Keratinocyte (primary cell): Measurements from ENCODE around the gene CDKN2D.
"Not testable (repeated sequence)": the region's sequence is repeated elsewhere in the genome, so short reads cannot be mapped to it uniquely, and the experiment has no call there.

Experiments used
- EZH2 ChIP-seq: IDR thresholded peaks from one replicate; pipeline ENCODE4 v1.6.1; 2012; ENCODE audit warnings: inconsistent platforms, mild to moderate bottlenecking, low read length, moderate library complexity
- TF ChIP-seq, protein P1 (sequence below), 3 experiments: IDR thresholded peaks in 1 of 3; conservative IDR thresholded peaks in 1 of 3; optimal IDR thresholded peaks in 1 of 3; 2 replicates in 2 of 3; 3 replicates in 1 of 3; pipeline versions ENCODE3 to v1.5.1; 2011; ENCODE audit warnings: low read length in 3 of 3, mild to moderate bottlenecking in 3 of 3, moderate library complexity in 2 of 3, control low read depth in 1 of 3, inconsistent platforms in 1 of 3; ENCODE audit not compliant: insufficient read depth in 2 of 3; ENCODE audit errors: extremely low read depth in 1 of 3

DNA sequence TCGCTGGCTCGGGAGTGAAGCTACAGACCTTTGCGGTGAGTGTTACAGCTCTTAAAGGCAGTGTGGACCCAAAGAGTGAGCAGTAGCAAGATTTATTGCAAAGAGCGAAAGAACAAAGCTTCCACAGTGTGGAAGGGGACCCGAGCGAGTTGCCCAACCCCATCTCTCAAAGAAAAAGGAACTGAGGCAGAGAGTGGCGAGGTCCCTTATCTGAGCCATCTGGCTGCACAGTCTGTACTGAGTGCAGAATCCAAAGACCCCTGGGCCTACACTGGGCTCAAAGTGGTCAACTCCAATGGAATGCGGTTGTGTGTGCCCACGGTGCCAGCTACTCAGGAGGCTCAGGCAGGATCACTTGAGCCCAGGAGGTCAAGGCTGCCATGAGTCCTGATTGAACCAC, 29.8 kb downstream of the CDKN2D start:
- TF ChIP-seq, protein P1, sequence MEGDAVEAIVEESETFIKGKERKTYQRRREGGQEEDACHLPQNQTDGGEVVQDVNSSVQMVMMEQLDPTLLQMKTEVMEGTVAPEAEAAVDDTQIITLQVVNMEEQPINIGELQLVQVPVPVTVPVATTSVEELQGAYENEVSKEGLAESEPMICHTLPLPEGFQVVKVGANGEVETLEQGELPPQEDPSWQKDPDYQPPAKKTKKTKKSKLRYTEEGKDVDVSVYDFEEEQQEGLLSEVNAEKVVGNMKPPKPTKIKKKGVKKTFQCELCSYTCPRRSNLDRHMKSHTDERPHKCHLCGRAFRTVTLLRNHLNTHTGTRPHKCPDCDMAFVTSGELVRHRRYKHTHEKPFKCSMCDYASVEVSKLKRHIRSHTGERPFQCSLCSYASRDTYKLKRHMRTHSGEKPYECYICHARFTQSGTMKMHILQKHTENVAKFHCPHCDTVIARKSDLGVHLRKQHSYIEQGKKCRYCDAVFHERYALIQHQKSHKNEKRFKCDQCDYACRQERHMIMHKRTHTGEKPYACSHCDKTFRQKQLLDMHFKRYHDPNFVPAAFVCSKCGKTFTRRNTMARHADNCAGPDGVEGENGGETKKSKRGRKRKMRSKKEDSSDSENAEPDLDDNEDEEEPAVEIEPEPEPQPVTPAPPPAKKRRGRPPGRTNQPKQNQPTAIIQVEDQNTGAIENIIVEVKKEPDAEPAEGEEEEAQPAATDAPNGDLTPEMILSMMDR (optimal IDR thresholded peaks at IDR 0.05 in 1 of 3, IDR thresholded peaks at IDR 0.05 in 1 of 3, conservative IDR thresholded peaks at IDR 0.05 in 1 of 3; ENCODE audit: extremely low read depth in 1 of 3, insufficient read depth in 2 of 3, low read length in 3 of 3): not testable (repeated sequence)
- not testable (repeated sequence) for TF ChIP-seq EZH2
